ENCODE measurements around the gene RNF19B.

RNF19B gene

GRCh38 chr1:32992489-32993323 is 28.1 kb upstream of the RNF19B start:
- Histone ChIP-seq H3K36me3 (ENCODE audit: insufficient read depth, low read length) (no peaks in the 10 kb centered on the region), H3K4me1 (ENCODE audit: control insufficient read depth, insufficient read depth, low read length, unreplicated experiment) (peaks cover 52% of the 10 kb centered on the region), H3K27me3 (ENCODE audit: insufficient read depth, low read length) (no peaks in the 10 kb centered on the region), H3K79me2 (ENCODE audit: control insufficient read depth, insufficient read depth, low read length, unreplicated experiment) (no peaks in the 10 kb centered on the region), H3K4me3 (ENCODE audit: low read depth, low read length) (no peak overlapping the region), H2AFZ (ENCODE audit: low read length, unreplicated experiment) (no peak overlapping the region), H3K27ac (ENCODE audit: low read depth, low read length) (peak overlapping the region; percentile 88)

- H3K4me1 ChIP-seq (ENCODE audit: control insufficient read depth, insufficient read depth, low read length, unreplicated experiment): peaks cover 44% of the 10 kb centered on the region
- H3K27me3 ChIP-seq (ENCODE audit: insufficient read depth, low read length): no peaks in the 10 kb centered on the region
- H2AFZ ChIP-seq (ENCODE audit: low read length, unreplicated experiment): no peak overlapping the region
- H3K27ac ChIP-seq (ENCODE audit: low read depth, low read length): peak overlapping the region; percentile 88
- H3K36me3 ChIP-seq (ENCODE audit: insufficient read depth, low read length): no peaks in the 10 kb centered on the region
- H3K79me2 ChIP-seq (ENCODE audit: control insufficient read depth, insufficient read depth, low read length, unreplicated experiment): no peaks in the 10 kb centered on the region
- H3K4me3 ChIP-seq (ENCODE audit: low read depth, low read length): no peak overlapping the region
Observed at GRCh38 chr1:32991819-32992488, 27.3 kb upstream of the RNF19B start.

GRCh38 chr1:32991386-32991785 is 26.8 kb upstream of the RNF19B start:
- Histone ChIP-seq H3K79me2 (ENCODE audit: control insufficient read depth, insufficient read depth, low read length, unreplicated experiment) (no peaks in the 10 kb centered on the region), H3K4me3 (ENCODE audit: low read depth, low read length) (no peak overlapping the region), H3K36me3 (ENCODE audit: insufficient read depth, low read length) (no peaks in the 10 kb centered on the region), H3K4me1 (ENCODE audit: control insufficient read depth, insufficient read depth, low read length, unreplicated experiment) (peaks cover 41% of the 10 kb centered on the region), H2AFZ (ENCODE audit: low read length, unreplicated experiment) (no peak overlapping the region), H3K27ac (ENCODE audit: low read depth, low read length) (peak overlapping the region; percentile 88; the same call in 1 of the 2 replicates), H3K27me3 (ENCODE audit: insufficient read depth, low read length) (no peaks in the 10 kb centered on the region)

- peaks cover 41% of the 10 kb centered on the region for H3K4me1 ChIP-seq (ENCODE audit: control insufficient read depth, insufficient read depth, low read length, unreplicated experiment)
- H3K4me3 ChIP-seq (ENCODE audit: low read depth, low read length): no peak overlapping the region
- no peaks in the 10 kb centered on the region for H3K27me3 ChIP-seq (ENCODE audit: insufficient read depth, low read length)
- H2AFZ ChIP-seq (ENCODE audit: low read length, unreplicated experiment): no peak overlapping the region
- no peak overlapping the region for H3K27ac ChIP-seq (ENCODE audit: low read depth, low read length)
- no peaks in the 10 kb centered on the region for H3K79me2 ChIP-seq (ENCODE audit: control insufficient read depth, insufficient read depth, low read length, unreplicated experiment)
- H3K36me3 ChIP-seq (ENCODE audit: insufficient read depth, low read length): no peaks in the 10 kb centered on the region
Observed at GRCh38 chr1:32990887-32991286, 26.3 kb upstream of the RNF19B start.

DNA sequence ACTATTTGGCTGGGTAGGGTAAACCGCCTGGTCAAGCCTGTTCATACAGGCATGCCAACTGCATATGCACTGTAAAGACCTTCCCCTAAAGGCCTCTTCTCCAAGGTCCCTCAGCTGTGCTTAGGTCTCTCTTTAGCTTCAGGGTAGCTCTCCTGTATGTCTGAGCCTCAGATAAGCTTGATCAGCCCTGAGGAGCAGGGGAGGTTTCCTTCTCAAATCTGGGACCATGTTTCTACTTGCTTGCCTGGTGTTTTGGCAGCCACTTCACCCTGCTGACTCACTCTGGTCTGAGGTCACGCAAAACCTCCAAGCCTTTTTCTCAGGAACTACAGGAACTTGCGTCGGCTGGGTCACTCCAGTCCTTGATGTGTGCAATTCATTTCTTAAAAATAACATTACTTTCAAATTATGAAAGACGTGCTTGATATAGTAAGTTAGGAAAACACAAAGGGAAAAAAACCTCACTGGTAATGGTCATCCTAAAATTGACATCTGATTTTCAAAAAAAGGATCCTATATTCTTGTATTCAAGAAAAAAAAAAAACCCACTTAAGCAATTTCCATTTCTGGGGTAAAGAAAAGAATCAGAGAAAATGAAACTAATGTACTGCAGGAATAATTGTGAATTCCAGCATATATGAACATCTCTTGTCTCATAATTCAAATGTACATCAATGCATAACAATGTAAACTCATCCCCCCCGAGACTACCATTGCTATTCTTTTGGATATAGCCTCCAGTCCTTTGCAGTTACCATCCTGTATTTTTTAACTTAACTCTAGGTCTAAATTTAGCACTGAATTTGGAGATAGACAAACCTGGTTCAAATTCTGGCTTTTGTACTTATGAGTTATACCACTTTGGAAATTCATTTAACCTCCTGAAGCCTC is 24.8 kb upstream of the RNF19B start:
- Histone ChIP-seq H3K4me1 (ENCODE audit: control insufficient read depth, insufficient read depth, low read length, unreplicated experiment) (peaks cover 41% of the 10 kb centered on the region), H3K27me3 (ENCODE audit: insufficient read depth, low read length) (no peaks in the 10 kb centered on the region), H3K27ac (ENCODE audit: low read depth, low read length) (peak overlapping the region; percentile 98), H3K79me2 (ENCODE audit: control insufficient read depth, insufficient read depth, low read length, unreplicated experiment) (no peaks in the 10 kb centered on the region), H2AFZ (ENCODE audit: low read length, unreplicated experiment) (peak overlapping the region; percentile 10), H3K36me3 (ENCODE audit: insufficient read depth, low read length) (no peaks in the 10 kb centered on the region), H3K4me3 (ENCODE audit: low read depth, low read length) (peak overlapping the region; percentile 55)

DNA sequence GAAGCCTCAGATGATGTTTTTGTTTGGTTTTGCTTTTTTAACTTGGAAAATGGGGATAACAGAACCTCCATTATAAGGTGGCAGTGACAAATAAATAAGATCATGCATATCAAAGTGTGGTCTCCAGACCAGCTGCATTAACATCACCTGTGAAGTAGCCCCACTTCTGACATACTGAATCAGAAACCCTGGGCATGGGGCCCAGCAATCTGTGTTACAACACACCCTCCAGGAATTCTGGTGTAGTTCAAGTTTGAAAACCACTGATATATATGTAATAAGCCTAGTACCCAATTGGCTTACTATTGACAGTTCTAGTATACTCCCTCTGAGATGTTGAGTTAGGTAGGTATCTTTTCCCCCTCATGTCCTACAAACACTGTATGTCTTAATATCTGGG is 24.1 kb upstream of the RNF19B start:
- no peaks in the 10 kb centered on the region for H3K27me3 ChIP-seq (ENCODE audit: insufficient read depth, low read length)
- H3K79me2 ChIP-seq (ENCODE audit: control insufficient read depth, insufficient read depth, low read length, unreplicated experiment): no peaks in the 10 kb centered on the region
- H3K4me3 ChIP-seq (ENCODE audit: low read depth, low read length): peak overlapping the region; percentile 55
- H3K36me3 ChIP-seq (ENCODE audit: insufficient read depth, low read length): no peaks in the 10 kb centered on the region
- H3K27ac ChIP-seq (ENCODE audit: low read depth, low read length): peak overlapping the region; percentile 98
- H3K4me1 ChIP-seq (ENCODE audit: control insufficient read depth, insufficient read depth, low read length, unreplicated experiment): peaks cover 41% of the 10 kb centered on the region
- H2AFZ ChIP-seq (ENCODE audit: low read length, unreplicated experiment): no peak overlapping the region

DNA sequence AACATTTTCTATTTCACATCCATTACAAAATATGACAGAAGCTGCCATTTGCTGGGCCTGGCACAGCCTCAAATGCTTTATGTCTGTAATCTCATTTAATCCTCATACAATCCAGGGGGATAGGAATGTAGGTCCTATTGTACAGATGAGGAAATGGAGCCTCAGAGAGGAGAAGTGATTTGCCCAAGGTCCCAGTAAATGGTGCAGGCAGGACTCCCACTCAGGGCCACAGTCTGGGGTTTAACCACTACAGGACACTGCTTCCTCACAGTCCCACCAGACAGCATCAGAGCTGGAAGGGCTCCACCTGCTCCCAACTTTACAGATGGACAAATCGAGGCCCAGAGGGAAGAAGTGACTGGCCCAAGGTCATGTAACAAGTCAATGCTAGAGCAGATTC is 20.6 kb upstream of the RNF19B start:
- Histone ChIP-seq H3K36me3 (ENCODE audit: insufficient read depth, low read length) (no peaks in the 10 kb centered on the region), H3K4me3 (ENCODE audit: low read depth, low read length) (no peak overlapping the region), H3K79me2 (ENCODE audit: control insufficient read depth, insufficient read depth, low read length, unreplicated experiment) (no peaks in the 10 kb centered on the region), H3K27me3 (ENCODE audit: insufficient read depth, low read length) (no peaks in the 10 kb centered on the region), H2AFZ (ENCODE audit: low read length, unreplicated experiment) (no peak overlapping the region), H3K27ac (ENCODE audit: low read depth, low read length) (no peak overlapping the region), H3K4me1 (ENCODE audit: control insufficient read depth, insufficient read depth, low read length, unreplicated experiment) (peaks cover 36% of the 10 kb centered on the region)

DNA sequence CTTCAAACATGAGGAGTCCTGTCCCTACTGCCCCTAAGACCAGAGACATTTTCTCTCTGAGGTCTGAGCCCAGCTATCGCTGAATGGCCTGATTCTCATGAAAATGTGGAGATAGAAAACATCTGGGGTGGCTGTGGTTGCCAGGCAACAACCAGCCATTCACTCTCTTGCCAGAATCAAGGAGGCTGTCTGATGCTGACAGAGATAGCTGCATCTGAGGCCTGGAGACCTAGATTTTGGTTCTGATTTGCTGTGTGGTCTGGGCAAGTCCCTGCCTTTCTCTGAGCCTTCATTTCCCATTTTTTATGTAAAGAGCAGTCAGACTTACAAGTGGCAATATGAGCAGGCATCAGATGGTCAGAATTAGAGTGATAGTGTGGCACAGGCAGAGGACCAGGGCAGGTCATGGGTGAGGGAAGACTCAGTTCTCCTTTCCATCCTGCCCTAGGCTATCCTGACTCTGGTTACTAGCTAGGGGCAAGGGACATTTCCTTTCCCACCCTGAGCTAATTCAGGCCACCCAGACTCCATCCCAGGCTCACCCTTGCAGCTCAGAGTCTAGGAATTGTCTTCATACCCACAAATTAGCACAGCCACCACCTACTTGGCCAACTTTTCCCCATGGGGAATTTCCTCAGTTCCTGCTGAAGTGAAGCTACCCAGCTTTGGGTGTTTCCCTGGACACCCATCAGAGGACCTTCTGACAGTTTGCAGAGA is 20.0 kb upstream of the RNF19B start:
- Histone ChIP-seq H3K27me3 (ENCODE audit: insufficient read depth, low read length) (no peaks in the 10 kb centered on the region), H3K4me1 (ENCODE audit: control insufficient read depth, insufficient read depth, low read length, unreplicated experiment) (peaks cover 31% of the 10 kb centered on the region), H3K27ac (ENCODE audit: low read depth, low read length) (no peak overlapping the region), H3K79me2 (ENCODE audit: control insufficient read depth, insufficient read depth, low read length, unreplicated experiment) (no peaks in the 10 kb centered on the region), H3K36me3 (ENCODE audit: insufficient read depth, low read length) (no peaks in the 10 kb centered on the region), H2AFZ (ENCODE audit: low read length, unreplicated experiment) (no peak overlapping the region), H3K4me3 (ENCODE audit: low read depth, low read length) (no peak overlapping the region)

DNA sequence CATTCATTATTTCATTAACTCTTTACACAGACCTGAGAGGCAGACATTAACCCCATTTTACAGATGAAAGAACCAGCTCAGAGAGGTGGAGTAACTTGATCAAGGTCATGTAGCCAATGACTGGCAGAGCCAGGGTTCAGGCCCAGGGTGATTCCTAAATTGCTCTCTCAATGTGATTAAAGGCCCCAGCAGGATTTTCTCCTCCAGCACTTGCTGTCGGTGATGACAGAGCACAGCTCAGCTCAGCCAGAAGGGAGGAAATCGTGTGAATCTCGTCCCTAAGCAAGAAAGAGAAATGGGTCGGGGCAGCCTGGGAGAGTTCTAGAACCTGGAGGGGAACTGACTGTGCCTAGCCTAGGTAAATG is 19.5 kb upstream of the RNF19B start:
- Histone ChIP-seq H3K27me3 (ENCODE audit: insufficient read depth, low read length) (no peaks in the 10 kb centered on the region), H3K4me1 (ENCODE audit: control insufficient read depth, insufficient read depth, low read length, unreplicated experiment) (peaks cover 29% of the 10 kb centered on the region), H2AFZ (ENCODE audit: low read length, unreplicated experiment) (no peak overlapping the region), H3K79me2 (ENCODE audit: control insufficient read depth, insufficient read depth, low read length, unreplicated experiment) (no peaks in the 10 kb centered on the region), H3K4me3 (ENCODE audit: low read depth, low read length) (no peak overlapping the region), H3K36me3 (ENCODE audit: insufficient read depth, low read length) (no peaks in the 10 kb centered on the region), H3K27ac (ENCODE audit: low read depth, low read length) (no peak overlapping the region)

DNA sequence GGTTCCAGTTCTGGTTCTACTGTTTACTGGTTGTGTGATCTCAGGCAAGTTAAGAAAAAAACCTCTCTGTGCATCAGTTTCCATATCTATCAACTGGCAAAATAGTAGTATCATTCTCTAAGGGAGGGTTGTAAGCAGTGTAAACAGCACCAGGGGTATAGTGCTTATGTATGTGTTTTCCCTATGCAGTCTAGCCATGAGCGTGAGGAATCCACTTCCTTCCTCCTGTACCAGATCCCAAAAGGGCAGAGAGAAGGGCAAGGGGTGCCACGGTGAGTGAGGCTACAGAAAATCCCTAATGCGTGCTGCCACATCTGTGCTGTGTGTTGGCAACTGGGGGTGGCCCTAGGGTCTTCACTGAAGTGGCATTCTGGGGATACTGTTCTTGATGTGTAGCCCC is 18.4 kb upstream of the RNF19B start:
- Histone ChIP-seq H3K27ac (ENCODE audit: low read depth, low read length) (no peak overlapping the region), H3K79me2 (ENCODE audit: control insufficient read depth, insufficient read depth, low read length, unreplicated experiment) (no peaks in the 10 kb centered on the region), H3K27me3 (ENCODE audit: insufficient read depth, low read length) (no peaks in the 10 kb centered on the region), H2AFZ (ENCODE audit: low read length, unreplicated experiment) (no peak overlapping the region), H3K36me3 (ENCODE audit: insufficient read depth, low read length) (no peaks in the 10 kb centered on the region), H3K4me3 (ENCODE audit: low read depth, low read length) (no peak overlapping the region), H3K4me1 (ENCODE audit: control insufficient read depth, insufficient read depth, low read length, unreplicated experiment) (peaks cover 19% of the 10 kb centered on the region)

All from ACC112 (cell line).